Transverse colon (tissue), 4 donors: Measurements from ENCODE around the gene CFAP54. TPM values are rescaled to one million over a fixed set of nuclear protein-coding genes. Genes with fewer than 3 reads are reported as not detected.

Experiments
- DNase-seq: peaks from one replicate; pipeline ENCODE4 v3.0.0-alpha.2; 2019
- H3K27ac ChIP-seq, 4 donors: fragments of 200-600 bp; sonication (generic); 2 replicates each; pipeline ENCODE4 v1.5.1; 2016 to 2018; ENCODE audit warnings: inconsistent platforms in 4 of 4
- H3K27me3 ChIP-seq: fragments of 200-600 bp; sonication (generic); 2 replicates; pipeline ENCODE4 v1.5.1; 2017; ENCODE audit warnings: inconsistent platforms
- H3K36me3 ChIP-seq, 4 donors: fragments of 200-600 bp; sonication (generic); 2 replicates each; pipeline ENCODE4 v1.5.1; 2017 to 2019; ENCODE audit warnings: inconsistent platforms in 4 of 4
- H3K4me1 ChIP-seq, 4 donors: fragments of 200-600 bp; sonication (generic); 2 replicates each; pipeline ENCODE4 v1.5.1; 2017 to 2020; ENCODE audit warnings: inconsistent platforms in 4 of 4
- H3K4me3 ChIP-seq, 4 donors: fragments of 200-600 bp; sonication (generic); 1 replicate in 1 of 4; 2 replicates in 3 of 4; pipeline versions ENCODE4 v1.5.1 to v1.6.1; 2017 to 2019; ENCODE audit warnings: inconsistent platforms in 4 of 4
- H3K9me3 ChIP-seq, 2 donors: fragments of 200-600 bp; sonication (generic); 2 replicates each; pipeline ENCODE4 v1.5.1; 2017 to 2019; ENCODE audit warnings: inconsistent platforms in 2 of 2
- EP300 ChIP-seq: sonication (generic); formaldehyde crosslinking; IDR thresholded peaks from one replicate; pipeline ENCODE4 v1.6.1; 2017; ENCODE audit warnings: antibody characterized with exemption, low read depth
- POLR2A ChIP-seq: fragments of 450-650 bp; IDR thresholded peaks from one replicate; pipeline ENCODE4 v1.6.1; 2016; ENCODE audit warnings: antibody characterized with exemption, mild to moderate bottlenecking, moderate library complexity
- POLR2AphosphoS5 ChIP-seq, 3 donors: sonication (generic); formaldehyde crosslinking; IDR thresholded peaks; one replicate each; pipeline ENCODE4 v1.6.1; 2016; ENCODE audit warnings: antibody characterized with exemption in 3 of 3
- WGBS, 2 donors: methylation state at CpG; one replicate each; pipeline ENCODE4 v1.1.5; 2018; ENCODE audit warnings: low coverage in 1 of 2; 5-methylcytosine and 5-hydroxymethylcytosine counted together
- in situ Hi-C, 4 donors: fragments of 200-750 bp; cut with MboI; loops; one replicate each; pipeline versions ENCODE4 v1.15.0 to v1.15.1; 2017; ENCODE audit warnings: low sequenced_read_pairs in 3 of 4, low pct_ligation_motif_present in 1 of 4, low pct_unique_long_range_greater_than_20kb in 1 of 4
- intact Hi-C: fragments of 100-400 bp; cut with DNase I; formaldehyde crosslinking; loops from one replicate; pipeline ENCODE4 v1.15.1; 2023; ENCODE audit warnings: low total_unique reads
- total RNA-seq, 4 donors: library from RNA; depleted of rRNA; stranded (reverse); fragments of >200 nt; gene quantifications; one replicate each; pipeline ENCODE4 v1.1.0, GENCODE V29; 2016
- TF ChIP-seq, protein P1 (sequence below), 5 experiments: fragments of 200-600 bp in 3 of 5; fragments of 450-650 bp in 2 of 5; sonication (generic) in 3 of 5; IDR thresholded peaks; 1 replicate in 2 of 5; 2 replicates in 3 of 5; pipeline ENCODE4 v1.5.1; 2016 to 2017; ENCODE audit warnings: antibody characterized with exemption in 5 of 5, inconsistent platforms in 3 of 5, mild to moderate bottlenecking in 2 of 5, moderate library complexity in 1 of 5

The CFAP54 gene
- total RNA-seq, 4 donors from 2014 or later = 0.14 to 22.3 (median 2.1) TPM; not detected in 1

- Histone ChIP-seq H3K27ac (peak overlapping the region; percentile 87 to 92 (median 90)), H3K4me3 (peak overlapping the region; percentile 80 to 90 (median 86)), H3K9me3 (no peaks in the 10 kb centered on the region), H3K27me3 (no peaks in the 10 kb centered on the region), H3K4me1 (peaks cover 4 to 21% (median 10%) of the 10 kb centered on the region in 4 donors), H3K36me3 (no peaks in the 10 kb centered on the region)
- intact Hi-C loops = no loop called here
- TF ChIP-seq EP300 = no peak
- TF ChIP-seq, protein P1, sequence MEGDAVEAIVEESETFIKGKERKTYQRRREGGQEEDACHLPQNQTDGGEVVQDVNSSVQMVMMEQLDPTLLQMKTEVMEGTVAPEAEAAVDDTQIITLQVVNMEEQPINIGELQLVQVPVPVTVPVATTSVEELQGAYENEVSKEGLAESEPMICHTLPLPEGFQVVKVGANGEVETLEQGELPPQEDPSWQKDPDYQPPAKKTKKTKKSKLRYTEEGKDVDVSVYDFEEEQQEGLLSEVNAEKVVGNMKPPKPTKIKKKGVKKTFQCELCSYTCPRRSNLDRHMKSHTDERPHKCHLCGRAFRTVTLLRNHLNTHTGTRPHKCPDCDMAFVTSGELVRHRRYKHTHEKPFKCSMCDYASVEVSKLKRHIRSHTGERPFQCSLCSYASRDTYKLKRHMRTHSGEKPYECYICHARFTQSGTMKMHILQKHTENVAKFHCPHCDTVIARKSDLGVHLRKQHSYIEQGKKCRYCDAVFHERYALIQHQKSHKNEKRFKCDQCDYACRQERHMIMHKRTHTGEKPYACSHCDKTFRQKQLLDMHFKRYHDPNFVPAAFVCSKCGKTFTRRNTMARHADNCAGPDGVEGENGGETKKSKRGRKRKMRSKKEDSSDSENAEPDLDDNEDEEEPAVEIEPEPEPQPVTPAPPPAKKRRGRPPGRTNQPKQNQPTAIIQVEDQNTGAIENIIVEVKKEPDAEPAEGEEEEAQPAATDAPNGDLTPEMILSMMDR (IDR thresholded peaks at IDR 0.05) = no peak
- TF ChIP-seq POLR2AphosphoS5 (IDR thresholded peaks at IDR 0.05) = no peak
- TF ChIP-seq POLR2A = no peak
- in situ Hi-C loops = no loop called here
- peak; percentile 14 for DNase-seq
- WGBS, 2 donors = 4 to 20% methylated on average over 5 to 23 of the region's 23 CpGs
These were observed 418.5 kb downstream of the CFAP54 start for GRCh38 chr12:96907671-96908422.

DNA sequence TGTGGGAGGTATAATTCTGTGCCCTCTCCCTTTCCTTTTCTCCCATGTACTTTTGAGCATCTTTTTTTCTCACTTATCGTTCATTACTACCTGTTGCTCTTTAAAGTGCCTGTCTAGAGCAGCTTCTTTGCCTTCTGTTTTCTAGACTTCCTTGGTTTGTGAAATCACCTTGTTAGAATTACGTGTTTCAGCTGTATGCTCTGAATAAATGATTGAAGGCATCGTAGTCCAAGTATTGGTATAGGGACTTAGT lies 419.0 kb downstream of the CFAP54 start:
- Histone ChIP-seq H3K4me1 (peaks cover 4 to 21% (median 10%) of the 10 kb centered on the region in 4 donors), H3K9me3 (no peaks in the 10 kb centered on the region), H3K4me3 (peak overlapping the region in 1 of 4 donors; percentile 88), H3K27ac (peak overlapping the region in 2 of 4 donors; percentile 88 to 91), H3K36me3 (no peaks in the 10 kb centered on the region), H3K27me3 (no peaks in the 10 kb centered on the region)
- DNase-seq = no peak
- in situ Hi-C loops (no loop called here), intact Hi-C loops (no loop called here)
- no peak for TF ChIP-seq POLR2A
- no peak for TF ChIP-seq EP300
- no peak for TF ChIP-seq POLR2AphosphoS5 (IDR thresholded peaks at IDR 0.05)
- TF ChIP-seq, protein P1 (IDR thresholded peaks at IDR 0.05) = no peak
- WGBS, 2 donors = 68 to 75% methylated on average over 3 of the region's 3 CpGs

DNA sequence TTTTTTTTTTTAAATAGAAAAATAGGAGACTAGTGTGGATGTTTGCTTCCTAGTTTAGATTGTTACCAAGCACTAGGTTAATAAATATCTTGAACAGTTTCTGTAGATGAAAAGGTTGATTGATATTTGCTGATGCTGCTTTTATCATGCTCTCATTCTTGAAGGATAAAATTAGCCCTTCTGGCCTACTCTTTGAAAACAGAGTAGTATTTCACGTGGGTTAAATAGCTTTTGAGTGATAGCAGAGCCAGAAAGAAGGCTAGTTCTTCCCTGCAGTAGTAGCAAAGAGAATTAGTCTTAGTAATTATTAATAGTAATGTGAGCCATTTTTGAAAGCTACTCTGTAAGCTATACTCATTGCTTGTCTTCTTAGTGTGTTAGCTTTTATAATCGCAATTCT lies 422.9 kb downstream of the CFAP54 start:
- no peaks in the 10 kb centered on the region for H3K36me3 ChIP-seq
- H3K9me3 ChIP-seq = no peaks in the 10 kb centered on the region
- H3K4me3 ChIP-seq = no peak overlapping the region
- no peak for DNase-seq
- TF ChIP-seq, protein P1 (IDR thresholded peaks at IDR 0.05) = no peak
- TF ChIP-seq POLR2AphosphoS5 (IDR thresholded peaks at IDR 0.05) (no peak), EP300 (no peak), POLR2A (no peak)
- 82 to 86% methylated on average over 2 of the region's 2 CpGs for WGBS, 2 donors
- no peak overlapping the region for H3K27ac ChIP-seq
- intact Hi-C loops = no loop called here
- in situ Hi-C loops = no loop called here
- peaks cover 4 to 21% (median 8%) of the 10 kb centered on the region in 4 donors for H3K4me1 ChIP-seq
- no peaks in the 10 kb centered on the region for H3K27me3 ChIP-seq

DNA sequence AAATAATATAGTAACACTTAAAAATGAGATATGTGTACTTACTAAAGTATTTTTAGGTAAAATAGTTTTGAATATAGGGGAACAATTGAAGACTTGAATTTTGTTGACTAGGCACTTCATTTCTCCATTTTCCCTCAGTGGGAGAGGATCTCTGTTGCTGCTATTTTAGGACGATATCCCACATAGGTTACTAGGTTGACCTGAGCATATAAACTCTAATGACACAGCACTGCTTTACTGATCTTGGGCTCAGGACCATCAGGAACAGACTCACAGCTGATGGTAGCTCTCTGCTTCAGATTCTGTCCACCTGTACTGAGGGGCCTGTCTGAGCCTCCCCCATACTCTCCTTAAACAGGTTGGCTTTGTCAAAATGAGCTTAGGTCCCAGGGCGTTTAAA lies 423.6 kb downstream of the CFAP54 start:
- no peaks in the 10 kb centered on the region for H3K36me3 ChIP-seq
- no peak for DNase-seq
- H3K4me1 ChIP-seq = peaks cover 3 to 19% (median 7%) of the 10 kb centered on the region in 4 donors
- H3K4me3 ChIP-seq = no peak overlapping the region
- H3K9me3 ChIP-seq = no peaks in the 10 kb centered on the region
- H3K27ac ChIP-seq = no peak overlapping the region
- H3K27me3 ChIP-seq = no peaks in the 10 kb centered on the region
- WGBS, 2 donors = 90 to 100% methylated on average over 1 to 2 of the region's 2 CpGs
- in situ Hi-C loops (no loop called here), intact Hi-C loops (no loop called here)
- TF ChIP-seq POLR2A (no peak), EP300 (no peak), POLR2AphosphoS5 (IDR thresholded peaks at IDR 0.05) (no peak)
- TF ChIP-seq, protein P1 (IDR thresholded peaks at IDR 0.05) = no peak
